ENCODE data around the gene ARHGAP18.
A peak's percentile ranks its signal among the peaks of the same experiment; 100 is the strongest.

Gene ARHGAP18

GRCh38 chr6:129731428-129731827 is 21.5 kb upstream of the ARHGAP18 start:
- Histone ChIP-seq H3K9ac (no peak overlapping the region), H3K4me2 (no peak overlapping the region), H3K4me1 (peaks cover 0 to 31% (median 0%) of the 10 kb centered on the region in 10 experiments; a peak in 6 of 20 replicates), H3K9me3 (replicated peaks in 1 of 11) (no peaks in the 10 kb centered on the region), H3K36me3 (no peaks in the 10 kb centered on the region), H3K27ac (peak overlapping the region in 6 of 11 experiments; percentile 7 to 50 (median 34); a peak in 11 of 22 replicates), H4K20me1 (no peaks in the 10 kb centered on the region), H3K4me3 (no peak overlapping the region), H3K27me3 (no peaks in the 10 kb centered on the region)
- TF ChIP-seq Cebpa-rat (IDR thresholded peaks at IDR 0.05): no peak

DNA sequence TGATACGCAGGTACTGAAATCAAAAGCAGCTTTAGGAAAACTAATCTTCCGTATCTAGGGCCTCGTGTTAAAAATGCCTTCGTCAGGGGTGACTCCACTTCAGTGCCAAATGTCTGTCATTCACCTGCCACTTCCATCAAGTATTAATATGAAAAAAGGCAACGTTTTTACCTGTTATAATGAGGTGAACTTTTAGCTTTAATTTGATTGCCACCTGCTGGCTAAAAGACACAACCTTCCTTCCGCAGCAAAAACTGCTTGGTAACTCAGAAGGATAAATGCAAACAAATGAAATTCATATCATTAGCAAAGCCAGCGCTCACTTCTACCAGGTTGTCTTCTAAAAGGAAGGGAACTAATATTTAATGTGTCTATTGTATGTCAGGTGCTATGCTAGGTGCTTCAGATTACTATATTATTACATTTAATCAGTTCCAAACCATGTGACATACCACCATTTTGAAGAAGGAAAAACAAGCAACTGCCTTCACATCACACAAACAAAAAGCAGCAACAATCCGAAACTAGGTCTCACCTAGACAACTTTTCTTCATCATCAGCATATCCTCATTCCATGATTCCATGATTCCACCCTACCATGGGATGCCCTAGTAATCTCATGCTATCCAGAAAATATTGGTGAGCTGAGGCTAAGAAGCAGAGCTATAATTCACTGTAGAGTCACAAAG is 20.6 kb upstream of the ARHGAP18 start:
- H3K27ac ChIP-seq: peak overlapping the region in 8 of 11 experiments; percentile 4 to 50 (median 28); a peak in 11 of 22 replicates
- no peaks in the 10 kb centered on the region for H4K20me1 ChIP-seq
- H3K9ac ChIP-seq: no peak overlapping the region
- H3K4me3 ChIP-seq: no peak overlapping the region
- no peaks in the 10 kb centered on the region for H3K27me3 ChIP-seq
- no peaks in the 10 kb centered on the region for H3K36me3 ChIP-seq
- H3K4me2 ChIP-seq: no peak overlapping the region
- H3K4me1 ChIP-seq: peaks cover 0 to 35% (median 0%) of the 10 kb centered on the region in 10 experiments; a peak in 6 of 20 replicates
- TF ChIP-seq Cebpa-rat (IDR thresholded peaks at IDR 0.05): no peak
- H3K9me3 ChIP-seq (replicated peaks in 1 of 11): no peaks in the 10 kb centered on the region

DNA sequence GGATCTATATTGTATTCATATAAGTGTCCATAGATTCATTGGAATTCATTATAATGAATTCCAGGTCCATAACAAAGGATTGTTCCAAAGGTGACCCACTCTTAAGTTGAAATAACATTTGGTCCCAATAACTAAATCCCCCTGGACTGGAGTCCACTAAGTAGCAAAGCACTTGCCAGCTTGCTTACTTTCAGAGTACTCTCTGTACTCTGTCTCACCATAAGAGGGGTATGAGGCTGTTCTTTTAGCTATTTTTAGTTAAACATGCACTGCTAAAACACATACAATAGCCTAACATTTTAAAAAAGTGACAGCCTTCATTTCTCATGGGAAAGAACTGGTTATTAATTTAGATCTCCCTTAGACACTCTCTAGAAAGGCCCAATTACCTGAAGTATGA is 16.7 kb upstream of the ARHGAP18 start:
- peaks cover 0 to 35% (median 0%) of the 10 kb centered on the region in 10 experiments; a peak in 6 of 20 replicates for H3K4me1 ChIP-seq
- no peak overlapping the region for H3K27ac ChIP-seq

GRCh38 chr6:129725341-129725740 is 15.4 kb upstream of the ARHGAP18 start:
- Histone ChIP-seq H3K27me3 (no peaks in the 10 kb centered on the region), H3K4me3 (no peak overlapping the region), H3K27ac (no peak overlapping the region), H3K9ac (no peak overlapping the region), H3K36me3 (no peaks in the 10 kb centered on the region), H4K20me1 (no peaks in the 10 kb centered on the region), H3K9me3 (replicated peaks in 1 of 11) (no peaks in the 10 kb centered on the region), H3K4me2 (no peak overlapping the region), H3K4me1 (peaks cover 0 to 25% (median 0%) of the 10 kb centered on the region in 10 experiments; a peak in 6 of 20 replicates)
- TF ChIP-seq Cebpa-rat (IDR thresholded peaks at IDR 0.05): no peak

More for the DNA sequence above, 16.7 kb upstream of the ARHGAP18 start:
- H3K36me3 ChIP-seq: no peaks in the 10 kb centered on the region
- H3K4me3 ChIP-seq: no peak overlapping the region
- no peaks in the 10 kb centered on the region for H3K27me3 ChIP-seq
- no peaks in the 10 kb centered on the region for H3K9me3 ChIP-seq (replicated peaks in 1 of 11)
- no peaks in the 10 kb centered on the region for H4K20me1 ChIP-seq
- no peak overlapping the region for H3K9ac ChIP-seq
- TF ChIP-seq Cebpa-rat (IDR thresholded peaks at IDR 0.05): no peak
- H3K4me2 ChIP-seq: no peak overlapping the region

- Histone ChIP-seq H3K36me3 (no peaks in the 10 kb centered on the region), H3K9ac (no peak overlapping the region), H3K27me3 (no peaks in the 10 kb centered on the region), H4K20me1 (no peaks in the 10 kb centered on the region), H3K4me3 (no peak overlapping the region), H3K4me1 (peaks cover 0 to 9% (median 0%) of the 10 kb centered on the region in 10 experiments; a peak in 6 of 20 replicates), H3K27ac (no peak overlapping the region), H3K9me3 (replicated peaks in 1 of 11) (no peaks in the 10 kb centered on the region), H3K4me2 (no peak overlapping the region)
- no peak for TF ChIP-seq Cebpa-rat (IDR thresholded peaks at IDR 0.05)
These were observed 9.7 kb upstream of the ARHGAP18 start for GRCh38 chr6:129719692-129720091.

DNA sequence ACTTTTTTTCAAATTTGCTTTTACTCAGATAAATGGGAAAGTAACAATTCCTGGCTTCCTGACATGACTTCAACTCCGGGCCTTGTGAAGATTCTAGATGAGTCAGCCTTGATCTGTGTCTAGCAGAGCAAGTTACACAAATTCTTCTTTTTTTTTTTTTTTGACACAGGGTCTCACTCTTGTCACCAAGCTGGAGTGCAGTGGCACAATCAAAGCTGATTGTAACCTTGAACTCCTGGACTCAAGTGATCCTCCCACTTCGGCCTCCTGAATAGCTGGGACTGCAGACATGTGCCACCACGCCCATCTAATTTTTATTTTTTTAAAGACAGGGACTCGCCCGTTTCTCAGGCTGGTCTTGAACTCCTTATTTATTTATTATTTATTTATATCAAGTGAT is 7.3 kb upstream of the ARHGAP18 start:
- Histone ChIP-seq H3K27me3 (no peaks in the 10 kb centered on the region), H3K9ac (no peak overlapping the region), H3K27ac (no peak overlapping the region)

GRCh38 chr6:129713806-129714333 is 3.9 kb upstream of the ARHGAP18 start:
- Histone ChIP-seq H3K27ac (no peak overlapping the region), H3K36me3 (no peaks in the 10 kb centered on the region), H3K9me3 (replicated peaks in 1 of 11) (no peaks in the 10 kb centered on the region), H3K4me2 (peak overlapping the region in 4 of 11 experiments; percentile 1 to 33 (median 24); a peak in 4 of 22 replicates), H4K20me1 (peaks cover 0 to 9% (median 0%) of the 10 kb centered on the region in 11 experiments; a peak in 2 of 22 replicates), H3K4me3 (no peak overlapping the region), H3K27me3 (no peaks in the 10 kb centered on the region), H3K4me1 (peaks cover 14 to 29% (median 22%) of the 10 kb centered on the region in 10 experiments), H3K9ac (no peak overlapping the region)
- no peak for TF ChIP-seq Cebpa-rat (IDR thresholded peaks at IDR 0.05)

More for the DNA sequence above, 7.3 kb upstream of the ARHGAP18 start:
- H3K9me3 ChIP-seq (replicated peaks in 1 of 11): no peaks in the 10 kb centered on the region
- H4K20me1 ChIP-seq: no peaks in the 10 kb centered on the region
- no peaks in the 10 kb centered on the region for H3K36me3 ChIP-seq
- H3K4me2 ChIP-seq: peak overlapping the region in 2 of 11 experiments; percentile 50 to 61; a peak in 4 of 22 replicates
- H3K4me1 ChIP-seq: peaks cover 0 to 15% (median 7%) of the 10 kb centered on the region in 10 experiments; a peak in 13 of 20 replicates
- H3K4me3 ChIP-seq: no peak overlapping the region
- TF ChIP-seq Cebpa-rat (IDR thresholded peaks at IDR 0.05): no peak

GRCh38 chr6:129711271-129711631 is 1.3 kb upstream of the ARHGAP18 start:
- Histone ChIP-seq H3K9me3 (replicated peaks in 1 of 11) (no peaks in the 10 kb centered on the region), H3K9ac (no peak overlapping the region), H3K4me1 (peaks cover 29 to 43% (median 37%) of the 10 kb centered on the region in 10 experiments), H3K4me3 (no peak overlapping the region), H3K4me2 (peak overlapping the region in 3 of 11 experiments; percentile 85 to 96 (median 96); a peak in 4 of 22 replicates), H3K27me3 (no peaks in the 10 kb centered on the region), H3K27ac (no peak overlapping the region), H3K36me3 (peaks cover 0 to 9% (median 5%) of the 10 kb centered on the region in 11 experiments; a peak in 7 of 22 replicates), H4K20me1 (peaks cover 0 to 21% (median 0%) of the 10 kb centered on the region in 11 experiments; a peak in 4 of 22 replicates)
- TF ChIP-seq Cebpa-rat (IDR thresholded peaks at IDR 0.05): no peak

DNA sequence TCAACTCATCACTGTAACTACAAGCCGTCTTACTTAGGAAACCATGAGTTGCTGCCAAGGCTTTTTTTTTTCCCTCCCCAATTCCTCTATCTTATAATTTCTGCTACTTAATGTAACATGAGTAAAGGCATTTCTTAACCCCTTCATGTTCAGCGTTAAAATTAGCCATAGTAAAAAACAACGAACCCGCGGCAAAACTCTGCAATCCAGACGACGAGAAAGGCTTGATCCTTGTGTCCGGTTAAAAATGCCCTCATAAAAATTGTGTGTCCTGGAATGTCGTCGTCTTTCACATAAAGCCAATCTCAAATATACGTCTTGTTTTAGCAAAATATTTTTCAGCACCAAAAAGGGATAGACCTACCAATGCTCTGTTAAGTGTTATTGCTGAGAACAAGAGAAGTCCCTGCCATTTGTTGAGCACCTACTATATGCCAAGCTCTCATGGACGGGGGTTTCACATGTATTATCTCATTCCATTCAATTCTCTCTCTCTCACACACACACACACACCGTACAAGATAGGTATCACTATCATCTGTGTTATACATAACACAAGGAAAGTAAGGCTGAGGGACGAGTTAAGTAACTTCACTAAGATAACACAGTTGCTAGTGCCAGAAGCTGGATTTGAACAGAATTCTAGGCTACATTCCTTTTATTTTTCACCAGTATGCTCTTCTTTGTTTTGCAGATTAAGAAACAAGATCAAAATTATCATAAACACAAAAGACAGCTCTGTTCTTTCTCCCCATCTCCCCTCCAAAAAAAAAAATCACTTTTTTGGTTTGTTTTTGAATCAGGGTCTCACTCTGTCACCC is 683 bp upstream of the ARHGAP18 start:
- peak overlapping the region in 10 of 11 experiments; percentile 7 to 78 (median 61); a peak in 17 of 22 replicates for H3K27ac ChIP-seq
- no peaks in the 10 kb centered on the region for H3K27me3 ChIP-seq
- H3K9ac ChIP-seq: peak overlapping the region; percentile 66 to 86 (median 78); a peak in 20 of 22 replicates
- peaks cover 0 to 22% (median 0%) of the 10 kb centered on the region in 11 experiments; a peak in 4 of 22 replicates for H4K20me1 ChIP-seq
- no peaks in the 10 kb centered on the region for H3K9me3 ChIP-seq (replicated peaks in 1 of 11)
- H3K4me1 ChIP-seq: peaks cover 29 to 47% (median 38%) of the 10 kb centered on the region in 10 experiments
- H3K4me3 ChIP-seq: peak overlapping the region; percentile 60 to 84 (median 70)
- H3K36me3 ChIP-seq: peaks cover 0 to 14% (median 6%) of the 10 kb centered on the region in 11 experiments; a peak in 7 of 22 replicates
- H3K4me2 ChIP-seq: peak overlapping the region; percentile 79 to 96 (median 92)
- TF ChIP-seq Cebpa-rat (IDR thresholded peaks at IDR 0.05): no peak

Measured in BLaER1 treated with 17β-estradiol and CSF1 and Interleukin-3, amounts not matched to agents 10 nM and 100 nM (cell line).